Choroid plexus epithelial cell (primary cell): ENCODE measurements around the gene SLMAP.

Experiments used
- DNase-seq: peaks from one replicate; pipeline ENCODE4 v3.0.0-alpha.2; 2010; ENCODE audit warnings: low read depth
- H3K4me3 ChIP-seq: 2 replicates; pipeline ENCODE4 v1.5.1; 2011; ENCODE audit warnings: low read depth, mild to moderate bottlenecking, control low read depth, low read length, moderate library complexity
- CTCF ChIP-seq: conservative IDR thresholded peaks from 2 replicates; pipeline ENCODE4 v1.5.1; 2011; ENCODE audit warnings: low read depth, mild to moderate bottlenecking, control low read depth, inconsistent platforms, low read length, moderate library complexity

The SLMAP gene

GRCh38 chr3:57956833-57957174 is 200.7 kb downstream of the SLMAP start:
- H3K4me3 ChIP-seq: no peak overlapping the region
- TF ChIP-seq CTCF: no peak
- DNase-seq: no peak

GRCh38 chr3:57957824-57958223 is 201.7 kb downstream of the SLMAP start:
- no peak overlapping the region for H3K4me3 ChIP-seq
- no peak for TF ChIP-seq CTCF
- DNase-seq: no peak

GRCh38 chr3:57958642-57959422 is 202.7 kb downstream of the SLMAP start:
- H3K4me3 ChIP-seq: no peak overlapping the region
- no peak for TF ChIP-seq CTCF
- peak; percentile 39 for DNase-seq

- no peak for DNase-seq
- no peak for TF ChIP-seq CTCF
- H3K4me3 ChIP-seq: no peak overlapping the region
Observed at GRCh38 chr3:57959423-57960173, 203.5 kb downstream of the SLMAP start.

- no peak overlapping the region for H3K4me3 ChIP-seq
- peak; percentile 42 for DNase-seq
- no peak for TF ChIP-seq CTCF
Observed at GRCh38 chr3:57960174-57960505, 204.0 kb downstream of the SLMAP start.

- no peak for DNase-seq
- no peak for TF ChIP-seq CTCF
- no peak overlapping the region for H3K4me3 ChIP-seq
Observed at GRCh38 chr3:57961177-57961827, 205.2 kb downstream of the SLMAP start.
